Stimulated activated CD4-positive, alpha-beta T cell treated with anti-CD3 and anti-CD28 coated beads, Interleukin-1b, Interleukin-23, amount 100 ng/mL, for 24 hours (primary cell): ENCODE results near the gene PLXNB2.

ENCODE experiments used
- DNase-seq, 4 experiments: peaks; one replicate each; pipeline ENCODE4 v3.0.0-alpha.2; 2020; ENCODE audit warnings: low read depth in 4 of 4, low spot score in 1 of 4

The PLXNB2 gene

DNA sequence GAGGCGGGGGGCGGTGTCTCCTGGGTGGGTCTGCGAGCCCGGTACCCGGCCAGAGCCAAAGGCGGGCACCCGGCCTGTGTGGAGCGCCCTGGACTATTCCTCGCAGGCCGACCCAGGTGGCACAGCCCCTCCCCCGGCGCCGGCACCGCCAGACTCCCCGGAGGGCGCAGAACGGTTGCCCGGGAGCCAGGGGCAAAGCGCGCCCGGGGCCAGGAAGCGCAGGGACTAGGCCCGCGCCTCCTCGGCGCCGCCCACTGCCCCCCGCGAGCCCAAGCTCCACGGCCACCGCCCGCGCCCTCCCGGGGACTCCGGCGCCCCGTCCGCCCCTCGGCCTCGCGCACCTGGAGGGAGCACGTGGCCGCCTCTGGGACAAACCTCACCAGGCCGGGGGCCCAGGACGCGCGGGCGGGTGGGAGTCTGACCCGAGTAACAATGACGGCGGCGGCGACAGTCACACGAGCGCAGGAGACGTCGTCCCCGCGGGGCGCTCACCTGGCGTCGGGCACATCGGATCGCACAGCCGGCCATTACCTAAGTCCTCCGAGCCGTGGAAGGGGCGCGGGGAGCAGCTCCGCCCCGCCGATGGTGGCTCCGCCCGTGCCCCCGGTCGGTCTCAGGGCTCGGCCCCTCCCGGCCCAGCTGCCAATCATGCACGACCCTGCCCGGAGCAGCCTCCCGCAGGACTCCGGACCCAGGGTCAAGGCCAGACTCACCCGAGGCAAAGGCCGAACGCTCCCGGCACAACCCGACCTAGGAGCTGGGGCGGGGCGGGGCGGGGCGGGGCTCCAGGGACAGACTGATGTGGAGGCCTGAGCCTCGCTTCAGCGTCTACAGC lies 7.4 kb downstream of the PLXNB2 start:
- no peak for DNase-seq

DNA sequence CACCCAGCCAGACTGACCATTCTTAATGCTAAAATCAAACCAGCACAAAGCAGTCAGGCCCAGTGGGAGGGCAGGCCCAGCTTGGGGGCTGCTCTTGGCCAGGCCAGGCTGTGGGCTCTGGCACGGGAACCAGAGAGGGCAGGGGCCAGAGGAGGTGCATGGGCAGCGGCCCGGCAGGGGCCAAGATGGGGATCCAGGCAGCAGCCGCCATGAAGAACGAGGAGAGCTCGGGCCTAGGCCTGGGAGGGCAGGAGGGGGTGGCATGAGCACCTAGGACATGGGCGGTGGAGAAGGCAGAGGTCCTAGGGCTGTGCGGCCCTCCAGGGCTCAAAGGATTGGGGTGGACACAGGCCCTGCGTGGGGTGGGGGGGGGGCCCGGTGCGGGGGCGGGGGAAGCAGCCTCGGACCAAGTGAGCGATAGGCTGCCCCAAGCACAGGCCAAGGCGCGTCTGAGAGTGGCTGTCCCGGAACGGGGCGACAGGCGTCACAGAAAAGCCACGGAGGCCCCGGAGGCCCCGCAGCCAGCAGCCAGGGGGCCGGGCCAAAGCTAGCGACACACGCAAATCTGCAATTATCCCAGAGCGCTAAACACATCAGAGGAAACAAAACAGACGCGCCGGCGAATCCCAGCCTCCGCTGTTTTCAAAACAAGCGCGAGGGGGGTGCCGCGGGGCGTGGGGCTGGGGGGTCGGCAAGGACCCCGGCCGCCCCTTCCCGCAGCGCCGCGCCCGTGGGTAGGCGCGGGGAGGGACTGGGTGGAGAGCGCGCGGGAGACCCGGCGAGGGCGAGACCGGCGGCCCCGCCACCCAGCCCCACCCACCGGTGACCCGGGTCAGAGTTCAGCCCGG lies 8.3 kb downstream of the PLXNB2 start:
- DNase-seq = no peak

DNA sequence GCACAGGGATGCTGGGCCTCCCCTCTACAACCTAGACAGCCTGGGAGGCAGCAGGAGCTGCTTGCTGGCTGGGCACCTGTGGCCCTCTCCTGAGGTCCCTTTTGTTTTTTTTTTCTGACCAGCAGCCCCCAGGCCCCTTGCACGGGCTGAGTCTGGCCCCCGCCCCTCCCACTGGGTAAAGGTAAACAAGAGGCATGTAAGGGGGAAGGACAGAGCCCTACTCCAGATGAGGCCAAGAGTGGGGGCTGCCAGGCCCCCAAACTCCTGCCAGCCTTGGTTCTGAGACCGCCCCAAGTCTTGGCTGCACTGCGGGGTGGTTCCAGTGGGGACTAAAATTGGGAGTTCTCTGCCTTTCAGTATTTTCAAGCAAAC lies 9.2 kb downstream of the PLXNB2 start:
- no peak for DNase-seq

DNA sequence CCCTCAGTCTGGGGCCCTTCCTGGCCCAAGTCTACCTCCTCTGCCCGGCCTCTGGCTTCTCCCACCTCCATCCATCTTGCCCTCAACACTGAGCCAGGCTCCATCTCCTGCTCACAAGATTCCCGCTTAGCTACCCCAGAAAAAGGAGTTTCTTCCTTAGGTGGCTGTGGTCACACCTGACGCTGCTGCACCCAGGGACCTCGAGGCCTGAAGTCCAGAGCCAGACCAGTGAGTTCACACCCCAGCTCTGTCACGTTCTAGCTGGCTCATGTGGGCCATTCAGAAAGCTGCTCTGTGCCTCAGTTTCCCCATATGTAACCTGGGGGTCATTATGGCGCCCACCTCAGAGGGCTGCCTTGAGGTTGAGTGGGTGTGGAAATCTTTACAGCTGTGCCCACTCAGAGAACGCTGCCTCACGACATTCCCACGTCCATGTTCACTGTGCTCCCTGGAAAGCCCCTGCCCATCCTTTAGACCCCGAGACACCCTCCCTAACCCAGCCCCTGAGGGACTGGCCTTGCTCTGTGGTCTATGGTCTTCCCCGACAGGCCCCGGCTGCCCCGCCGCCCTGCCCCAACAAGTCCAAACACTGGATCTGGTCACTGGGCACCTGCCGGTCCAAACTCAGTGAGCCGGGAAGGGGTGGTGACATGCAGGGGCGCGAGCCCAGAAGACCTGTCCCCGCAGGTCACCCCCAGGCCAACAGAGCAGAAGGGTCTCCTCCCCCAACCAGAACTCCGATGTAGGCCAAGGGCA lies 9.8 kb downstream of the PLXNB2 start:
- DNase-seq = no peak

DNA sequence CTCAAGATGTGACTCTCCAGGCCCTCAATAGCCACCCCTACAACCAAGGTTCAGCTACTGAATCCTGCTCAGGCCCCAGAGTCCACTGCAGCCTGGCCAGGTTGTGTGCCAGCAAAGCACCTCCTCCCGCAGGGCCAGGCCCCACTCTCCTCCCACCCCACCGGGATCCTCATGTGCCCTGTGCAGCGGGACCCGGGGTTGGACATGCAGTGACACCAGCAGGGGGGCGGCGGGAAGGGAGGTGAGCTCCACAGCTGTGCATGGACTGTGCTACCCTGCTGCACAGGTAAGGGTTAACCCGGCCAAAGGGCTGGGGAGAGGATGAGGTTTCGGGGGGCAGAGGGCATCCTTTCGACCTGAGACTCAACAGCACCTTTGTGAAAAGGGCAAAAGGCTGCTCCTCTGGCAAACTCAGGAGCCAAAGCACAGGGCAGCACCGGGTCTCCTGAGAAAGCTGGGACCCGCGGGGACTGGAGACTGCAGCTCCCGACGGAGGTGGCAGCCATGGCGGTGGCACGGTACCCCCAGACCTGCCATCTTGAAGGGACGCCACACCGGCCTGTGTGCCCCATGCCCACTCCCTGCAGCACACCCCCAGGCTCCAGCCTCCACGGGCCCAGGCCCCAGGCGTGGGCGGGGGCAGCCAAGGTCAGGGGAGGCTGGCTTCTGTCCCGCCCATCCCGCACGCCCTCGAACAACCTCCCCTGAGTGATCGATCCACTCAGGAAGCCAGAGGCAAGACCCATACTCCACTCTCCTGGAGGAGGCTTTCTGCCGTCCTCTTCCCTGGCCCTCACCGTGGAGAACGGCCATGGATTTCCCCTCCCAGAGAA lies 10.6 kb downstream of the PLXNB2 start:
- DNase-seq = no peak

DNA sequence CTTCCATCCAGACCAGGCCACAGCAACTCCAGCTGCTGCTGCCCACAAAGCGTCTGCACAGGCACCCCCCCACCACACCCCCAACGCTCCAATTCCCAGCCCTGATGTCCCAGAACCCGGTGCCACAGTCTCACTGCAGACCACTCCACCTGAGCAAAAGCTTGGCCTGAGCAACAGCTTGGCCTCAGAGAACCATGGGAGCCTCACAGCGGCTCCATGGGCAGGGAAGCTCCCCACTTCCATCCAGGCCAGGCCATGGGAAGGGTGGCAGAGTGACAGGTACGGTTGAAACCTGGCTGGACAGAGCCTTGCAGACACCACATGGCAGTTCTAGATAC lies 13.2 kb downstream of the PLXNB2 start:
- DNase-seq = no peak

DNA sequence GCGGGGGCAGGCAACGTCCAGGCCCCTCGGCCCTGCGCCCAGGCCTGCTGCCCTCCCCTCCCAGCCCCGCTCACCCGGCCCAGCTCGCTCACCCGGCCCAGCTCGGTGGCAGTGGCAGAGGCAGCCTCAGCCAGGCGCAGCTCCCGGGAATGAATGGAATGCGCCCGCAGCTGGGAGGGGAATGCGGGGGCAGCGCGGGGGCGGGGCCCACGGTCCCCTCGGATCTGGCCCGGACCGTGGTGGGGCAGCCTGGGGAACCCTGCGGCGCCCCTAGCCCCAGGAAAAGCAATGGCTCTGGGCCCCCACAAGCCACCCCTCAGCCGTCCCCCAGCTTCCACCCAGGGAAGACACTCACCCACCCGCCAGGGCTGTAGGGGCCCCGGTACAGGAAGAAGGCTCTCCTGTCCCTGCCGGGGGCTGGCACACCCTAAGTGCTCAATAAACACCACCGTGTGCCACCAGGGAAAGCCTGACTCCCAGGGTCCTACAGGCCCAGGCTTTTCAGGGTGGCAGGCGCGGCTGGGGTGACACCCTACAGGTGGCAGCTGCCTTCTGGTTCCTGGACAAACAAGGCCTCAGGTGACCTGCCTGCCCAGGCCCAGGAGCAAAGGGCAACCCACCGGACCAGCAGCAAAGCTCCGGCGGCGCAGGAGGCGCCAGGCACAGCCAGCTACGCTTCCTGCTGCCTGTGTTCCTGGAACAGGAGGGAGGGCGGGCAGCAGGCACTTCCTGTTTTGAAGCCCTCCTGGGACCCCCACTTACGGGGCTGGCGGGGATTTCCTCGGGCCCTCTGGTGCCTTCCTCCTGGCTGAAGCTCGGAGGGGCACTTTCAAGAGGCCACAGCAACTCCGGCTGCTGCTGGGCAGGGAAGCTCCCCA lies 13.8 kb downstream of the PLXNB2 start:
- no peak for DNase-seq

DNA sequence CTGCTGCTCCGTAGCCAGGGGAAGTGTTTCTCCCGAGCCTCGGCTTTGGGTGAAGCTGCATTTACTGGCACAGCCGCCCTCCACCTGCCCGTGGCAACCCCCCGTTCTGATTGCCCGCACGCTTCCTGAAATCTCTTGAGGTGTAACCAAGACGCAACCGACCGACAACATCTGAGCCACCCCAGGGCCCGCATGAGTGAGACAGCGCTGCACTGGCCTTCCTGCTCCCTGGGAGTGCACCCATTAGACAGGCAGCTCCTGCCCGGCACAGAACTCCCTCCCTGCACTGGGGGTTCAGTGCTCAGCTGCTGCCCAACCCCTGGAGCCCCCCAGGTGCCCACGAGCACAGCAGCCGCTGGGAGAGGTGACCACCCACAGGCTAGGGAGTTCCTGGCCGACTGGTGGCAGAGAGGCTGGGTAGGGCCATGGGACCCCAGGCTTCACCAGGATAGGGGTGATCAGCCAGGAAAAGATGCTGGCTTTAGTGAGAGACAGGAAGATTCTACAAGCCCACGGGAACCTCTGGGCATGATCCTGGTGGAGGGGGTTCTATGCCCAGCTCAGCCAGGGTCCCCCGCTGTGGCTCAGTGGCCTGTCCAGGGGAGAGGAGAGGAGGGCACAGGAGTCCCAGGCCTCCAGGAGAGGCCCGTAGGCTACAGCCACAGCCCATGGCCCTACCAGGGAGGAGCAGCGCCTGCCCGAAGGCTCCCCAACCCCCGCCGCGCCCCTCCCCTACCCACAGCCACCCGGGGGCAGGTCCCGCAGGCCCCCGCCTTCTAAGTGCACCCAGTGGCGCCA lies 14.6 kb downstream of the PLXNB2 start:
- no peak for DNase-seq

DNA sequence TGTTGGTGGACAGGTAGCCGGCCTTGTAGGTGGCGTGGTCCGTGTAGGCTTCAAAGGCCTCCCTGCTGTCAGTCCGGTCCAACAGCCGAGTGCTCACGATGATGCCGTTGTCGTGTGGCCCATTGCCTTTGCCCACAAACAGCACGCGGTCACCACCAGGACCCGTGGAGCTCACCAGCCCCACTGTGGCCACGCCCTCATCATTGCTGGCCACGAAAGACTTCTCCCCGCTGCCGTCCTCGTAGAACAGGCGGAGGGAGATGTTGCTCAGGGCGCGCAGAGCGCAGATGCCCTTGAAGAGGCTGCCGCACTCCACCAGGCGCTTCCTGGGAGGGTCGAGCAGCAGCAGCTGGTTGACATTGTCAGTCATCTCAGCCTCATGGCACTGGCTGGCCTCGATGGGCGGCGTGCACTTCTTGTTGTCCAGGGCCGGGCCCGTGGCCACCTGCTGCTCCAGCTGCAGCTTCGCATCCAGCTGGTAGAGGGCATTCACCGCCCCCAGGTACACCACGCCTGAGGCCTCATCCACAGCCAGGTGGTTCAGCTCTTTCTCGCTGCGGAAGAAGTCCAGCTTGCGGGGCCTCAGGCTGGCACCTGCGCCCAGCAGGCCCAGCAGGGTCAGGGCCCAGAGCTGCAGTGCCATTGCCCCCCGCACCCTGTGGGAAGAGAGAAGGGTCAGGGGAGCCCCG lies 17.4 kb downstream of the PLXNB2 start:
- DNase-seq = no peak

DNA sequence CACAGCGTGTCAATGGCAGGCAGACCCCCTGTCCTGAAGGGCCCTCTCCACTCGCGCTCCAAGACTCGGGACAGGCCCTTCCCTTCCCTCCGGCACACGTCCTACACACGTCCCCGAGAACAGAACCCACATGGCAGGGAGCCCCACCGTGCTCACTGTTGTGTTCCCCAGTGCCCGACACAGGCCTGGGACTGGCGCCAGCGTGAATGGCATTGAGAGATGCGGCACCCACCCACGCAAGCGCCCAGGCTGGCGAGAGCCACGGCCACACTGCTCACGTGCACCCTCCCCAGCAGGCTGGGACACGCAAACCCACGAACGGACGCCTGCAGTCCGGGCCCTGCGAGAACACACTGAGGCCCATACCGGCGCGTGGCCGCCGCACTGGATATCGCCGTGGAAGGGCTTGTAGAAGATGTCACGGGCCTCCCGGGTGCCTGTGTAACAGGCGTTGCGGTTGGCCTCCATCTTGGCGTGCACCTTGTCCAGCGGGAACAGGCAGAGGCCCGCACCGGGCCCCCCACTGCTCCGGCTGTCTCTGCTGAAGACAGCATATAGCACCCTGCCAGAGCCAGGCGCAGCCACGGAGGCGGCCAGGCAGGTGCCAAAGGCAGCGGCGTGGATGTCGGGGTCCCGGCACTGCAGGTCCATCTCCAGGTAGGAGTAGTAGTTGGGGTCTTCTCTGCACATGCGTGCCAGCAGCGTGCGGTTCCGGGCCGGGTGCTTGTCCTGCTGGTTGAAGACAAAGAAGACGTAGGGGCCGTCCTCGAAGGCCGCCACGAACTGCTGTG lies 18.1 kb downstream of the PLXNB2 start:
- no peak for DNase-seq

DNA sequence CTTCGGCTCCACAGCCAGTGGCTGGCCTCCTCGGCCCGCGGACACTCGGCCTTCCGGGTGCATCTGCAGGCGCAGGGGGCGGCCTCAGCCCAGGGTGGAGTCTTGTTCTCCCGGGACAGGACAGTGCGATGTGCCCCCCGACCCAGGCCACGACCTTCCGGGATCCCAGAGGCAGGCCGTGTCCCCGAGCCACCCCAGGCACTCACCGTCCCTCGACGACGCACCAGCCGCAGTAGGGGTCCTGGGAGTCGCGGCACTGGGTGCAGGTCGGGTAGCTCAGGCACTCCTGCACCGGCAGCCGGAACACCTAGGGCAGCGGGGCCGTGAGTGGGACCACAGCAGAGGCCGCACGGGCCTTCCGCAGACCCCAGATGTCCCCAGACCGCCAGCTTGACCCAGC lies 19.7 kb downstream of the PLXNB2 start:
- DNase-seq = no peak

DNA sequence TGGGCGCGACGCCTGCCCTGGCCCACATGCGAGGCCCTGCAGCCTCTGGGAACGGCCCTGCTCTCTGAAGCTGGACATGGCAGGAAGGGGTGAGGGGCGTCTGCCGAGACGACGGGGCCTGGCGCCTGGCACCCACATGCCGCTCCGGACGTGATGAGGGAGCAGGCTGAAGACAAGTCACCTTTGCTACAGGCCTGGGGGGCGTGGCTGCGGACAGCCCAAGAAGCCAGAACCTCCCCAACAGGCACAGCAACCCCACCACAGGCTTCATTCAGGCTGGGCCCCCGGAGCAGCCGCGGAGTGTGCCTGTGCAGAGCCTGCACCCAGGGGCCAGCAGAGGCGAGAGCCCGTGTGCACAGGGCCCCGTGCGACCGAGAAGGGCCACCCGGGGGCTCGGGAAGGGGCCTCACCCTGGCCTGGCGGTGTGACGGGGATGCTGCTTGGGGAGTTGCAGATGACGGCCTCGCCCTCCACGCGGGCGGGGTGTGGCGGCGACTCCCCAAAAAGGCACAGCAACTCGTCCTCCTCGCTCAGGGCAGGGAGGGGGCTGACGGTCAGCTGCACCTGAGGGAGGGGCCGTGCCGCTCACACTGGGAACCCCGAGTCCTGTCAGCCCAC lies 20.6 kb downstream of the PLXNB2 start:
- DNase-seq = no peak

DNA sequence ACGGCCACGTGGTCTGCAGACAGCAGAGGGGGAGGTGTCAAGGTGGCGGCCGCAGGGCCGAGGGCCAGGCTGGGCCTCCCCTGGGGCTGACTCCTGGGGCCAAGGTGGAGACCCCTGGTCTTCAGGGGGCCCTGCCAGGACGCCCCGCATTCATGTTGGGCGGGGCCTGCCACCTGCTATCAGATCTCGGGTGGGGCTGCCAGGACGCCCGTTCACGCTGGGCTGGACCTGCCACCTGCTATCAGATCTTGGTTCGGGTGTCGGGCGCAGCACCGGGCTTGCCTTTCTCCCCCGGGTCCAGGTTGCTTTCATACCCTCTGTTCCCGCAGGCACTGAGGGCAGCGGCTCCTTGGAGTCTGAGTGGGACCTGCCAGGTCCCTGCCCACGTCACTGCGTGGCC lies 21.2 kb downstream of the PLXNB2 start:
- no peak for DNase-seq

DNA sequence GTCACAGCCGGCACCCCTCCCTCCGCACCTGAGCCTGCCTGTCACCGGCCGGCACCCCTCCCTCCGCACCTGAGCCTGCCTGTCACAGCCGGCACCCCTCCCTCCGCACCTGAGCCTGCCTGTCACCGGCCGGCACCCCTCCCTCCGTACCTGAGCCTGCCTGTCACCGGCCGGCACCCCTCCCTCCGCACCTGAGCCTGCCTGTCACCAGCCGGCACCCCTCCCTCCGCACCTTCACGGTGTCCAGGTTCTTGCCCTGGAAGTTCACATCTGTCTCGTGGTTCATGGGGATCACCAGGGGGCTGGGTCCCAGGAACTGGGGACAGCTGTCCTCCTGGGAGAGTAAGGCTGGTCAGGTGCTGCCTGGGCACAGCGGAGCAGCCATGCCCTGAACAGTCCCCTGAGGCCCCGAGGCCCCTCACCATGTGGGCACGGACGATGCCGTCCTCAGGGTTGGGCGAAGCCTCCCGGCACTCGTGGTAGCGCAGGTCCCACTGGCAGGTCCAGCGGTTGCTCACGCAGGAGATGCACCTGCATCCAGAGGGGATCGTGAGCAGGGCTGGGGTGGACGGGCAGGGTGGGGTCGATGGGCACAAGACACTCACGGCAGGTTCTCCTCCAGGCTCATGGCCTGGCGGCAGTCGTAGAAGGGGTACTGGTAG lies 21.7 kb downstream of the PLXNB2 start:
- DNase-seq = no peak

DNA sequence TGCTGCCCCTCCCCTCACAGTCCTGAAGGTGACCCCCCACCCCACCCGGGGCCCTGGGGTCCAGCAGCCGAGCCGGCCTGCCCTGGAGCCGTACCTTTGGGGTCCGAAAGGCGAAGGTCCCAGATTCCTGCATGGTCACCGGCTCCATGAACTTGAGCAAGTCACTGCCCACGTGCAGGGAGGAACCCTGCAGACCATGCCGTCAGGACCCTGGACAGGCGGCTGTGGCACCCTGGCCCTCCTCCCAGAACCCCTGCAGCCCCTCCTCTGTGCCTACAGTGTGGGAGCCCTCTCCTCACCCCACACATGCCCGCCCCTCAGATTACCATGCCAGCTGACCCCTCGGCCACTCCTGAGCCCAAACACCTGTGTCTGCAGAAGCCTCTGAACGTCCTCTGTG lies 23.0 kb downstream of the PLXNB2 start:
- DNase-seq = no peak

DNA sequence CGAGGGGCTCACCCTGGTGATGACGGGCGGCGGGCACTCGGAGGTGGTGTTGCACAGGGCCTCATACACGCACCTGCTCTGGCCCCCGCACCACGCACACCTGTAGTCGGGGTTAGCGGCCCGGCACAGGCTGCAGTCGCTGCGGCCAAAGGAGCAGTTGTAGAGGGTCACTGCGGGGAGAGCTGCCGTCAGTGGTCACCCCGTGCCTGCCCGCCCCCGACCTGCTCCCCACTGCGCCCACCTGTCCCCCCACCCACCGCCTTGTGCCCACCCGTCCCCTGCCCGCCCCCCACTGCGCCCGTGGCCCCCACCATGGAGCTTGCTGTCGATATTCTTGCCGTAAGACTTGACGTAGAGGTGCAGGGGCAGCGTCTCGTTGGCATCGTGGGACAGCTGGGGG lies 23.6 kb downstream of the PLXNB2 start:
- DNase-seq = no peak
